Motor neuron (in vitro differentiated cells): ENCODE data around the gene TTYH1. TPM values are rescaled to one million over a fixed set of nuclear protein-coding genes. Genes with fewer than 3 reads are reported as not detected.

Experiments used
- ATAC-seq, 8 experiments: fragments of 200-7000 bp; cut with Tn5 transposase; replicated peaks in 6 of 8; 2 replicates each; pipeline ENCODE4 v1.8.0; 2021; ENCODE audit warnings: mild to moderate bottlenecking in 8 of 8, moderate library complexity in 8 of 8
- H3K27ac ChIP-seq, 2 donors: fragments of 250-450 bp; sonication (Bioruptor Pico); 2 replicates each; pipeline ENCODE4 v1.9.0; 2021; ENCODE audit warnings: antibody characterized with exemption in 2 of 2, mild to moderate bottlenecking in 2 of 2, moderate library complexity in 1 of 2
- H3K4me1 ChIP-seq, 2 donors: fragments of 250-450 bp; sonication (Bioruptor Pico); replicated peaks in 1 of 2; 2 replicates each; pipeline ENCODE4 v1.6.1; 2021; ENCODE audit warnings: antibody characterized with exemption in 2 of 2, mild to moderate bottlenecking in 2 of 2, moderate library complexity in 1 of 2
- H3K4me3 ChIP-seq, 5 donors: fragments of 250-450 bp; sonication (Bioruptor Pico); 2 replicates each; pipeline ENCODE4 v1.9.0; 2021; ENCODE audit warnings: antibody characterized with exemption in 5 of 5, mild to moderate bottlenecking in 5 of 5, moderate library complexity in 4 of 5
- WGBS, 10 experiments: fragments of 450-650 bp; shearing (Covaris generic); methylation state at CpG; one replicate each; pipeline ENCODE4 v1.0.0; 2022; 5-methylcytosine and 5-hydroxymethylcytosine counted together
- in situ Hi-C, 9 experiments: fragments of 400-800 bp; cut with MboI; loops; one replicate each; pipeline ENCODE4 v1.15.0; 2021; ENCODE audit warnings: low sequenced_read_pairs in 9 of 9, low pct_unique_long_range_greater_than_20kb in 2 of 9; ENCODE audit not compliant: unreplicated experiment in 9 of 9
- total RNA-seq, 8 experiments: library from RNA; unstranded; fragments of 300-600 nt; gene quantifications; 2 replicates each; pipeline versions ENCODE4 v1.2.3 to v1.2.4, GENCODE V29; 2022

The TTYH1 gene
- total RNA-seq, 8 experiments from 2014 or later: 1.7 to 440 (median 160) TPM

DNA sequence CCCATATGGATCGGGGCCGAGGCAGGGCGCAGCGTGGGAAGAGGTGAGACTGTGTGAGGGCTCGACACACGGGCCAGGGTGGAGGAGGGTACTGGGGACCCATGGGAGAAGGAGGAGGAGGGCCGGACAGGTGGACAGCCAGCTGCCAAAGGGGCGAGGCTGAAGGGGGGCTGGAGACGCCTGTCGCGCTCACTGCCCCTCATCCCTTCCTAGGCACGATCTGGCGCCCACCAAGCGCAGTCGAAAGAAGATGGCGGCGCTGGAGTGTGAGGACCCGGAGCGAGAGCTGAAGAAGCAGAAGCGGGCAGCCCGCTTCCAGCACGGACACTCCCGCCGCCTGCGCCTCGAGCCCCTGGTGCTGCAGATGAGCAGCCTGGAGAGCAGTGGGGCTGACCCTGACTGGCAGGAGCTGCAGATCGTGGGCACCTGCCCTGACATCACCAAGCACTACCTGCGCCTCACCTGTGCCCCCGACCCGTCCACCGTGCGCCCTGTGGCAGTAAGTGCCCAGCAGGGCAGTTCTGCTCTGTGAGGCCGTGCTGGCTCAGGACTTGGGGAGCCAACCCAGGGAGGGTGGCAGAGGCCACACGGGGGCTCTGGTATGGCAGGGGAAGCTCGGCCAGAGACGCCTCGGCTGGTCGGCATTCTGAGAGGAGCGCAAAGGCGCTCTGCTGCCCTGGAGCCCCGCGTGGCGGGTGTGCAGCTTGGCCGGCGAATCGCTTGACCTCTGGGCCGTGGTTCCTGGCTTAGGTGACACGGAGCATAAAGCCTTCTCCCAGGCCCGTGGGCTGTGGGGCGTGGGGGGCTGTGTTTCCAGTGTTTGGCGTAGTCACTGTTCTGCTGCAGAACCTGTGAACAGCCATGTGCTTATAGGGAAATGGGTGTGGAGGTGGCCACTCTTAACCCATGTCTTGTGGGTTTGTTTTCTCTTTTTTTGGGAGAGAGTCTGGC is 41.4 kb downstream of the TTYH1 start:
- in situ Hi-C loops: no loop called here

GRCh38 chr19:54457773-54458647 is 42.7 kb downstream of the TTYH1 start:
- Histone ChIP-seq H3K27ac (no peak overlapping the region), H3K4me1 (peaks cover 8 to 10% of the 10 kb centered on the region in 2 donors), H3K4me3 (no peak overlapping the region)
- ATAC-seq: no peak
- 87 to 100% (median 94%) methylated on average over 2 to 19 of the region's 42 CpGs; no CpG with 5 or more reads in 2 of the 10 experiments for WGBS, 10 experiments
- in situ Hi-C loops: no loop called here

More for the DNA sequence above, 41.4 kb downstream of the TTYH1 start:
- no peaks in the 10 kb centered on the region for H3K4me1 ChIP-seq
- no peak overlapping the region for H3K27ac ChIP-seq
- H3K4me3 ChIP-seq: no peak overlapping the region
- peak in 2 of 8 experiments; percentile 8 to 11 for ATAC-seq
- WGBS, 10 experiments: 94 to 100% (median 97%) methylated on average over 4 to 18 of the region's 51 CpGs; no CpG with 5 or more reads in 4 of the 10 experiments

GRCh38 chr19:54458648-54459281 is 43.5 kb downstream of the TTYH1 start:
- Histone ChIP-seq H3K27ac (no peak overlapping the region), H3K4me1 (peaks cover 8 to 10% of the 10 kb centered on the region in 2 donors), H3K4me3 (no peak overlapping the region)
- no peak for ATAC-seq
- 87 to 100% (median 100%) methylated on average over 1 to 6 of the region's 11 CpGs; no CpG with 5 or more reads in 4 of the 10 experiments for WGBS, 10 experiments
- in situ Hi-C loops: no loop called here

DNA sequence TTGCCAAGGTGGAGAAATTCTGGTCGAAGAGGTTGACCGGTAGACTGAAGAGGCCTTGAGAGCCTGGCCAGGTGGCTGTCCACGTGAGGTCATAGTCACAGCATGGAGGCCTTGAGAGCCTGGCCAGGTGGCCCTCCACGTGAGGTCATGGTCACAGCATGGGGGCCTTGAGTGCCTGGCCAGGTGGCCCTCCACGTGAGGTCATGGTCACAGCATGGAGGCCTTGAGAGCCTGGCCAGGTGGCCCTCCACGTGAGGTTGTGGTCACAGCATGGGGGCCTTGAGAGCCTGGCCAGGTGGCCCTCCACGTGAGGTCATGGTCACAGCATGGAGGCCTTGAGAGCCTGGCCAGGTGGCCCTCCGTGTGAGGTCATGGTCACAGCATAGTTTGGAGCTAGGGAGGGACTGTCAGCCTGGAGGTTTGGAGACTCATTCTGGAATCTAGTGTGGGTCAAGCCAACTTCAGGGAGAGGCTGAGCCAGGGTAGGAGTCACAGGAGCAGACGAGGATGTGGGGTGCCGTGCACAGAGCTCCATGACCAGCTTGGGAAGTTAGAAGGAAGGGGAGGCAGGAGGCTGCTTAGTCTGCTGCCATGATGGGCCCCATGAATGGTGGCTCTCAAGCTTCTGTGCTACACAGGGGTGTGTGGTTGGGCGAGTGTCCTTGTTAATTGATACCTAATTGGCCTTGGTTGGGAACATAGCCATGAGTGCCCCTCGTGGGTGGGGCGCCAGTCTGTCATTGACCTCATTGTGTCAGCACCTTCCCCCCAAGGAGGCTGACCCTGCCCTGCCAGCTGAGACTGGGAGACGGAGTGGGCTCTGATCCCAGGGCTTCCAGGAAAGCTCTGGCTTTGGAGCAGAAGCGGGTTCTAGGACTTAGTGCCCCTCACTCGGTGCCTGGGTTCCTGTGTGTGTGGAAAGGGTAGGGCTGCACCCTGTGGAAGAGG is 44.3 kb downstream of the TTYH1 start:
- WGBS, 10 experiments: 45 to 100% (median 95%) methylated on average over 1 to 5 of the region's 16 CpGs; no CpG with 5 or more reads in 3 of the 10 experiments
- no peak for ATAC-seq
- H3K27ac ChIP-seq: no peak overlapping the region
- no peak overlapping the region for H3K4me3 ChIP-seq
- peaks cover 8 to 10% of the 10 kb centered on the region in 2 donors for H3K4me1 ChIP-seq
- in situ Hi-C loops: no loop called here

DNA sequence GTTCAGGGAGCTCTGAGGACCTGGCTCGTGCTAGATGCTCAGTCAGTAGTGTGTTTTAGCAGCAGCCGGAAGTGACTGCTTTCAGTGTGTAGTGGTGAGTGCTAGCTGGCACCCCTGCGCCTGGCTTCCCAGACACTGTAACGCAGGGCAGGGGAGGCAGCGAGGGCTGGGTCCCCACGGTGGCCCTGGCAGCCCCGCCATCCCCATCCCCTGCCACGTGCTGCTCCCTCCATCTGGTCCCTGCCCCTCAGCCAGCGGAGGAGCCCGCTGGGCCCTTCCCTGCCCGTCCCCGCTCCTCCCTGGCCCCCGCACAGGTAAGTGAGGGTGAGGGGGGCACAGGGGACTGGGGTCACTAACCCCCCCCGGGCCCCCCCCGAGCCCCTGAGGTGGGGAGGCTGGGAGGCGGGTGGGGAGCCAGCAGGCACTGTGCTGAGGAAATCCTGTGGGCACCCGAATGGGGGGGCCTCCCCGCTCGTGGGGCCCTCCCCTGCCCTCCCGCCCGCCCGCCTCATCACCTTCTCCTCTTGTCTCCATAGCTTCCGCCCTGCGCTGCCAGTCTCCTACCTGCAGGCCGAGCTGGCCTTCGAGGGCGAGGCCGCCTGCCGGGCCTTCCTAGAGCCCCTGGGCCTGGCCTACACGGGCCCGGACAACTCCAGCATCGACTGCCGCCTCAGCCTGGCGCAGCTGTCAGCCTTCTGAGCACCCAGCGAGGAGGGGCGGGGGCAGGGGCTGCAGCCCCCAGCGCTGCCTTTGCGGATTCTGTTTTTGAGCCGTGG is 45.2 kb downstream of the TTYH1 start:
- H3K4me1 ChIP-seq: peaks cover 10 to 11% of the 10 kb centered on the region in 2 donors
- in situ Hi-C loops: no loop called here
- ATAC-seq: no peak
- no peak overlapping the region for H3K27ac ChIP-seq
- H3K4me3 ChIP-seq: no peak overlapping the region
- WGBS, 10 experiments: 100% methylated on average over 2 to 3 of the region's 39 CpGs; no CpG with 5 or more reads in 8 of the 10 experiments

- 100% methylated on average over 5 of the region's 27 CpGs; no CpG with 5 or more reads in 9 of the 10 experiments for WGBS, 10 experiments
- Histone ChIP-seq H3K27ac (no peak overlapping the region), H3K4me3 (no peak overlapping the region), H3K4me1 (peaks cover 10 to 11% of the 10 kb centered on the region in 2 donors)
- no peak for ATAC-seq
- in situ Hi-C loops: no loop called here
These were observed 45.9 kb downstream of the TTYH1 start for GRCh38 chr19:54461210-54461609.

DNA sequence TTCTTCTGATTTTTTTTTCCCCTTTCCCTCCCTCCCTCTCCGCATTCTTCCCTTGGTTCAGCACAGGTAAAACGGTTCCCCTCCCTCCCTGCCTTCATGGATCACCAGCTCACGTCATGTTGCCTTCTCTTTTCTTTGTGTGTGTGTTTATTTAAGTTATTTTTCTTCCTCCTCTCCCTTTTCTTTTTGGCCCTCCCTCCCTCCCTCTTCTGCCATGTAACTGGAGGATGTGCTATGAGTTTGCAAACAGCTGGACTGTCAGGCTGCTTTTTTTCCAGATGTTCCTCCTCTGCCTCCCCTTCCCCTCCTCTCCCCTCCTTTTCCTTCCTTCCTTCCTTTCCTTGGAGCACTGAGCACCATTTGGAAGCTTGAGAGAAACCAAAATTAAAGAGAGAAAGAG is 46.3 kb downstream of the TTYH1 start:
- in situ Hi-C loops: no loop called here

DNA sequence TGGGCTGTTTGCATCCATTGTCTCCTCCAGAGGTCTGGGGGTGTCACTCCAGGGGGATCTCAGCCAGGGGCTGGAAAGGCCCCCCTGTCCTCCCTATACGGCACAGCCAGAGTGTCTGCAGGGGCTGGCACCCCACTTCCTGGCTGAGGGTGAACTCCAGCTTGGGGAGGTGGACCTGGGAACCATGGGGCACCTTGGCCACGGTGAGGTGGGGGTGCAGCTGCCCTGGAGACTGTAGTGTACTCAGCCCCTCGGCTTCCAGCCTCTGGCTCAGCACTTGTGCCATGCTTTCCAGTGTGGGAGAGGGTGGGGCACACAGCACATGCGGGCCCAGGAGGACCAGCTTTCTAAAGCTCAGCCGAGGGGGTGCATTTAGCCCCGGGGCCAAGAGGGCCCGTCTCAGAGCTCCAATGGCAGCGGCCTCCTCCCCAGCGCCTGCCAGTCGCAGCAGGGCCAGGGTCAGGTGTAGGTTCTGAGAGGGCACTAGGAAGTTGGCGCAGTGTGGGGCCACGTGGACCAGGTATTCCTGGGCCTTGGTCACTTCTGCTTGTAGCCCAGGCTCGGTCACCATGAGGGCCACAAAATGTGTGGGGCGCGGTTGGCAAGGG is 46.9 kb downstream of the TTYH1 start:
- Histone ChIP-seq H3K27ac (peak overlapping the region; percentile 91), H3K4me3 (peak overlapping the region; percentile 39 to 59 (median 49)), H3K4me1 (peaks cover 10 to 11% of the 10 kb centered on the region in 2 donors)
- ATAC-seq: no peak
- in situ Hi-C loops: no loop called here
- WGBS, 10 experiments: 40 to 100% (median 89%) methylated on average over 1 to 11 of the region's 15 CpGs; no CpG with 5 or more reads in 7 of the 10 experiments

More for the DNA sequence above, 46.3 kb downstream of the TTYH1 start:
- H3K4me1 ChIP-seq: peaks cover 10 to 11% of the 10 kb centered on the region in 2 donors
- H3K4me3 ChIP-seq: no peak overlapping the region
- no peak for ATAC-seq
- WGBS, 10 experiments: 59 to 80% (median 69%) methylated on average over 3 of the region's 3 CpGs; no CpG with 5 or more reads in 7 of the 10 experiments
- peak overlapping the region in 1 of 2 donors; percentile 91 for H3K27ac ChIP-seq

DNA sequence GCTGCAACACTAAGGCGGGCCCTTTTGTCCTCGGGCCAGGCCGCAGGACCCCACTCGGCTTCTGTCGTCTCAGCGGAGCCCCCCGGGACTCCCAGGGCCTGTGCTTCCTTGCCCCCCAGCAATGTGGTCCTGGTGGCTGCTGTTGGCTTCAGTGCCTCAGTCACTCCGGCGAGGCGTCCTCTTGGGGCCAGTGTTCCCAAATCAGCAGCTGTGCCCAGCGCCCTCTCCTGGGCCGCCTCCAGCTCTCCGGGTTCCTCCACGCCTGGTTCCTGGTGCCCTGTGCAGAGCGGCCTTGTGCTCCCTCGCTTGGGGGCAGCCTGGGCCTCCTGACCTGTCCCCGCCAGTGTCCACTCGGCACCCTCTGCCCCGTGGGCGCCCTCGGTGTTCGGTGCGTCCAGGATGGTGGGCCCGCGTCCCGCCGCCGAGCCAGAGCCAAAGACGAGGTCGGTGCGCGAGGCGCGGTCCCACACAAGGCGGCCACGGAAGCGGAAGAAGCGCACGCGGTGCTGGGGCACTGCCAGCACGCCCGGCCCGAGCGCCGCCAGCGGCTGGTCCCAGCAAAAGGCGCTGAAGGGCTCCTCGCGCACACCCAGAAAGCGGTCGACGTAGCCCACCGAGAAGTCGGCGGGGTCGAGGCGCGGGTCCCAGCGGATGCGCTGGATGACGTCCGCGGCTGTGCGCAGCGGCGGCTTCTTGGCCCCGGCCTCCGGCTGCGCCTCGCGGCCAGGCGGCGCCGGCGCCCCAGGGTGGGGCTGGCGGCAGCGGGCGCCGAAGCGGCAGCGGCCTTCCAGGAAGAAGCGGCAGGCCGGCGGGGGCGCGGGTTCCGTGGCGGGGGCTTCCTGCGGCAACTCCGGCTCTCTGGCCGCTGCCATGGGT is 47.6 kb downstream of the TTYH1 start:
- in situ Hi-C loops: no loop called here
- Histone ChIP-seq H3K27ac (peak overlapping the region; percentile 91), H3K4me1 (peaks cover 10 to 11% of the 10 kb centered on the region in 2 donors), H3K4me3 (peak overlapping the region; percentile 39 to 59 (median 49))
- ATAC-seq: peak; percentile 6 to 20 (median 6)
- 1 to 54% (median 2%) methylated on average over 5 to 23 of the region's 91 CpGs; no CpG with 5 or more reads in 7 of the 10 experiments for WGBS, 10 experiments

- Histone ChIP-seq H3K27ac (peak within 1 kb of the TSS; percentile 92 to 94), H3K4me3 (peak within 1 kb of the TSS; percentile 39 to 59 (median 49)), H3K4me1 (peaks cover 10 to 11% of the 10 kb centered on the region in 2 donors)
- in situ Hi-C loops: no loop called here
- 0% methylated on average over 4 of the region's 41 CpGs; no CpG with 5 or more reads in 9 of the 10 experiments for WGBS, 10 experiments
- peak; percentile 50 to 70 (median 65) for ATAC-seq
These were observed 48.3 kb downstream of the TTYH1 start, which contains the start of gene LENG9 for GRCh38 chr19:54463531-54464043. Gene LENG9, minus strand, starts transcription at chr19:54463778. Its CDS starts 252 bp downstream, at chr19:54463526.
